ENCODE data around the gene KLHDC2.
"Not testable (repeated sequence)": the region's sequence is repeated elsewhere in the genome, so short reads cannot be mapped to it uniquely, and the experiment has no call there.

Gene KLHDC2

DNA sequence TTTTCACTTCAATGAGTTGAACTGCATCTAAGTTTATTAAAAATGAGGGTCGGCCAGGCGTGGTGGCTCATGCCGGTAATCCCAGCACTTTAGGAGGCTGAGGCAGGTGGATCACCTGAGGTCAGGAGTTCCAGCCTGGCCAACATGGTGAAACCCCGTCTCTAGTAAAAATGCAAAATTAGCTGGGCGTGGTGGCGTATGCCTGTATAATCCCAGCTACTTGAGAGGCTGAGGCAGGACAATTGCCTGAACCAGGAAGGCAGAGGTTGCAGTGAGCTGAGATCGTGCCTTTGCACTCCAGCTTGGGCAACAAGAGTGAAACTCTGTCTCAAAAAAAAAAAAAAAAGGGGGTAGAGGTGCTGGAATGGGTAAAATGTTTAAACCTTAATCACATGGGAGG lies 13.1 kb downstream of the KLHDC2 start:
- not testable (repeated sequence) for DNase-seq

DNA sequence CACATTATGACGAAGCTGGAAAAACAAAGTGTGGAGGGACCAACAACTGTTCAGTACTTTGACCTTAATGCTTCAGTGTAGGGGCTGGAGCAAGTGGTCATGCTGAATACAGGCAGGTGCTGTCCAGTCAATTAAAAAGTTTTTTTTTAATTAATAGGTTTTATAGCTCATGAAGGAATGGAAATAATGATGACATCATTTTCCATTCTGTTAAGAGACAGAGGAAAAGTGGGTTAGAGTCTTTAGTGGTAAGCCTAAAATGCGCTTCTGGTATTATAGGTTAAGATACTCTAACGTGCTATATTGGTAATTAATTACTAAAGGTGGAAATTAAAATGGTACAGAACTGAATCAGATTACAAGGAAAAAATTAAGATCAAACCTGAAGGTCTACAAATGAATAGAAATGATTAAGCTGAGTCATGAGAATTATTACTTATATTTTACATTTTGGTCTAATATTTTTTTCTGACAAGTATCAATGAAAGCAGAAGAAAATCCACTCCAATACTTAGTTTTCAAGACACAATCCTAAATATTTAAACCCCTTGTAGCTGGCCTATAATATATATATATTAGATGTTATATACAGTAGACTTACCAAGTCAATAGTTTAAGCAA lies 15.6 kb downstream of the KLHDC2 start:
- DNase-seq, result no peak

DNA sequence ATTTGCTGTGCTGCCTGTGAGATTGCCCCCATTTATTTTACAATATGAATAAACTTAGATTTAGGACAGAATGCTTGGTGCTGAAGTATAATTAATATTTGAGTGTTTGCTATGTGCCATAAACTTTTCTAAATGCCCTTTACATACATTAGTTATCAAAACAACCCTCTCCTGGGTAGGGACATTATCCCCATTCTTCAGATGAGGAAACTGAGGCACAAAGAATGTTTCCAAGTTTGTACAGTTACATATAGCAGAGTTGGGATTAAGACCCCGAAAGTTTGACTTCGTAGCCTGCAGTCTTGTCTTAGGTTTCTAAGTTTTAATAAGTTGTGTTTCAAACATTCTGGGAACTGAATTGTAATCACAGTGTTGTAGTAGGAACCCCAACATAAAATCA lies 18.4 kb downstream of the KLHDC2 start:
- no peak for DNase-seq

DNA sequence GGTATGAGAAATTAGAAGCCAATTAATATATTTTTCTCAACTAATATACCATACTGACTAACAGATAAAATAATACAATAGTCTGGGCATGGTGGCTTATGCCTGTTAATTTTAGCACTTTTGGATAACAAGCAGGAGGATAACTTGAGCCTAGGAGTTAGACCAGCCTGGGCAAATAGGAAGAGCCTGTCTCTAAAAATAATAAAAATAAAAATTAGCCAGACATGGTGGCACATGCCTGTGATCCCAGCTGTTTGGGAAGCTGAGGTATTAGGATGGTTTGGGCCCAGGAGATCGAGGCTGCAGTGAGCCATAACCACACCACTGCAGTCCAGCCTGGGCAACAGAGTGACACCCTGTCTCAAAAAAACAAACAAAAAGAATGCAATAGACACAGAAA lies 24.7 kb downstream of the KLHDC2 start:
- DNase-seq, result no peak

DNA sequence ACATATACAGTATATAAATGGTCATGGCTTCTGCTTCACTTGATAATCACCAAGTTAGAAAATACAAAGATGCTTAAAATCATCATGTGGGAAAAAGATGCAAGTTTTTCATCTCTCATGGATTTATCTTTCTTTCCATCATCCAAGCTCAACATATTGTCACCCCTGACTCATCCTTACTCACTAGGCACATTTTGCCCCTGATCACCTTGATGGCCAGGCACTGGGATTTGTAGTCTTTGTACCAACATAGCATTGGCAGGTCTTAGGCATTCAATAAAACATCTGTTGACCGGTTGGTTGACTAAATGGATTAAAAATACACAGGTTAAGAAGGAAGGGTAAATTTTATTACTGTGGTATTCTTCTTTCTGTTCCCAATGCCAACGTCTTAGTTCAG lies 28.1 kb downstream of the KLHDC2 start:
- no peak for DNase-seq

DNA sequence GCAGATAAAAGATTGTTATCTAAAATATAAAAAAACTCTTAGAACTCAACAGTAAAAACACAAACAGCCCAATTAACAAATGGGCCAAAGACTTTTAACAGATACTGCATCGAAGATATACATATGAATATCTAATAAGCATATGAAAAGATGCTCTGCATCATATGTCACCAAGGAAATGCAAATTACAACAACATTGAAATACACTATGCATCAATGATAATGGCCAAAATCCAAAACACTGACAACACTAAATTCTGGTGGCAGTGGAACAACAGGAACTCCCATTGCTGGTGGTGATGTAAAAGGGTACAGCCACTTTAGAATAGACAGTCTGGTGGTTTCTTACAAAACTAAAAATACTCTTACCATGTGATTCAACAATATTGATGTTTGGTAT lies 40.8 kb downstream of the KLHDC2 start:
- no peak for DNase-seq

DNA sequence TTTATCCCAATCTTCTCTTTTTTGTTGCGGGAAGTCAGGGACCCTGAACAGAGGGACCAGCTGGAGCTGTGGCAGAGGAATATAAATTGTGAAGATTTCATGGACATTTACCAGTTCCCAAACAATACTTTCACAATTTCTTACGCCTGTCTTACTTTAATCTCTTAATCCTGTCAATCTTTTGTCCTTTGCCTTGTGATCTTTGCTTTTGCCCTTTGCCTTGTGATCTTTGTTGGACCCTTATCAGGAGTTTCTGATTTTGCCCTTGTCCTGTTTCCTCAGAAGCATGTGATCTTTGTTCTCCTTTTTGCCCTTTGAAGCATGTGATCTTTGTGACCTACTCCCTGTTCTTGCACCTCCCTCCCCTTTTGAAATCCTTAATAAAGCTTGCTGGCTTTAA lies 48.2 kb downstream of the KLHDC2 start:
- DNase-seq, result not testable (repeated sequence)

DNA sequence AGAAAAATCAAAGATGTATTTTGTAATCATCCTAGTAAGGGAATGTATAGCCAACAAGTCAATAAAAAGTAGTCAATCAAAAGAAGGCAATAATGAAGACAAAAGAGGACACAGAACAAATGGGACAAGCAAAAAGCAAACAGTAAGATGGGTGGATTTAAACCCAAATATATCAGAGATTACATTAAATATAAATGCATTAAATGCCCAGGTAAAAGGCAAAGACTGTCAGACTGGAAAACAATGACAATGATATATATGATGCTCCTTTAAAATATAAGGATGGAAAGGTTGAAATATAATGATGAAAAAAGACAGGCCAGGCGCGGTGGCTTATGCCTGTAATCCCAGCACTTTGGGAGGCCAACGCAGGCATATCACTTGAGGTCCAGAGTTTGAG lies 48.9 kb downstream of the KLHDC2 start:
- DNase-seq, result no peak

DNA sequence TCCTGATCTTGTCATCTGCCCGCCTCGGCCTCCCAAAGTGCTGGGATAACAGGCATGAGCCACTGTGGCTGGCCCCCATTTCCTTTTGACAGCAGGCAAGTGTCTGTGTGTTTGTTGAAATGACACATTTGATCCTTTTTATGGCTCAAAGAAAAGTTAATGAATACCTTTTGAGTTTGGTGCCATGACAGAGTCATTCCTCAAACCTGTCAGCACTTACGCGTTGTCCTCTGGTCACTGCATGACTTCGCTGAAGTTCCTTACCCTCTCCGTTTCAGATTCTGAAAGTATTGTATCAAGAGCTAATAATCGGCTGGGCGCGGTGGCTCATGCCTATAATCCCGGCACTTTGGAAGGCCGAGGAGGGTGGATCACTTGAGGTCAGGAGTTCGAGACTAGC lies 52.2 kb downstream of the KLHDC2 start:
- no peak for DNase-seq

DNA sequence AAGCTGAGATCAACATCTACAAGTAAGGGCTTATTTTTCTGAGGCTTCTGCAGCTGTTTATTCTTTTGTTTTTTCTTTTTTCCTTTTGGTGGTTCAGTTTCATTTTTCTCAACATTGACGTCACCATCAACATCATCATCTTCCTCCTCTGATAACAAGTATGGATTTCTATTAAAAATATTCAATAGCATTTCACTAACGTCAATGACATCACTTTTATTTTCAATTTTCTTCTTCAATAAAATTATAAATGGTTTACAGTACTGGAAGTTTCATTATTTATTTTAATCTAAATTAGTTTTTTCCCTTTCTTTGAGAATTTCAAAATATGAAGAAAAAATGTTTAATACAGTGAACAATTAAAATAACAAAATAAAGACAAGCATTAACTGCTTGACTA lies 60.7 kb downstream of the KLHDC2 start:
- no peak for DNase-seq

Data from NCI-H1417 (cell line).